Trophoblast cell (in vitro differentiated cells and primary cell): ENCODE measurements around the gene FUBP3.

Experiments used
- DNase-seq, 2 donors: peaks; one replicate each; pipeline ENCODE4 v3.0.0-alpha.2; 2016
- H2AFZ ChIP-seq: 2 replicates; pipeline ENCODE4 v1.6.1; 2013; ENCODE audit warnings: low read length, moderate library complexity, mild to moderate bottlenecking; ENCODE audit not compliant: insufficient read depth, poor library complexity
- H2AK5ac ChIP-seq: 2 replicates; pipeline ENCODE4 v1.6.1; 2013; ENCODE audit warnings: mild to moderate bottlenecking, low read length
- H2BK120ac ChIP-seq: 2 replicates; pipeline ENCODE4 v1.6.1; 2013; ENCODE audit warnings: low read length, mild to moderate bottlenecking, moderate library complexity; ENCODE audit not compliant: insufficient read depth, poor library complexity
- H2BK12ac ChIP-seq: 2 replicates; pipeline ENCODE4 v1.6.1; 2013; ENCODE audit warnings: mild to moderate bottlenecking, low read length, moderate library complexity
- H2BK5ac ChIP-seq: 2 replicates; pipeline ENCODE4 v1.6.1; 2013; ENCODE audit warnings: low read length, low read depth, moderate library complexity, mild to moderate bottlenecking; ENCODE audit not compliant: poor library complexity
- H3K14ac ChIP-seq: 2 replicates; pipeline ENCODE4 v1.6.1; 2013; ENCODE audit warnings: mild to moderate bottlenecking, low read length
- H3K18ac ChIP-seq: 2 replicates; pipeline ENCODE4 v1.6.1; 2013; ENCODE audit warnings: mild to moderate bottlenecking, low read length
- H3K23ac ChIP-seq: 2 replicates; pipeline ENCODE4 v1.6.1; 2013; ENCODE audit warnings: low read length
- H3K27ac ChIP-seq: 2 replicates; pipeline ENCODE4 v1.5.1; 2013; ENCODE audit warnings: low read depth, mild to moderate bottlenecking, inconsistent platforms, low read length, moderate library complexity
- H3K27me3 ChIP-seq: 2 replicates; pipeline ENCODE4 v1.6.1; 2013; ENCODE audit warnings: inconsistent platforms, mild to moderate bottlenecking, low read length, moderate library complexity; ENCODE audit not compliant: insufficient read depth
- H3K36me3 ChIP-seq, 2 experiments: 1 replicate in 1 of 2; 2 replicates in 1 of 2; pipeline ENCODE4 v1.6.1; 2013; ENCODE audit warnings: low read length in 2 of 2, mild to moderate bottlenecking in 2 of 2, moderate library complexity in 1 of 2; ENCODE audit not compliant: insufficient read depth in 2 of 2, control insufficient read depth in 1 of 2
- H3K4ac ChIP-seq: 2 replicates; pipeline ENCODE4 v1.6.1; 2013; ENCODE audit warnings: low read depth, mild to moderate bottlenecking, low read length, moderate library complexity
- H3K4me1 ChIP-seq, 2 experiments: 1 replicate in 1 of 2; 2 replicates in 1 of 2; pipeline ENCODE4 v1.6.1; 2013; ENCODE audit warnings: low read length in 2 of 2, mild to moderate bottlenecking in 2 of 2, moderate library complexity in 1 of 2; ENCODE audit not compliant: insufficient read depth in 2 of 2, control insufficient read depth in 1 of 2
- H3K4me2 ChIP-seq: 2 replicates; pipeline ENCODE4 v1.6.1; 2013; ENCODE audit warnings: inconsistent platforms, mild to moderate bottlenecking, low read length, moderate library complexity
- H3K4me3 ChIP-seq: 2 replicates; pipeline ENCODE4 v1.5.1; 2013; ENCODE audit warnings: mild to moderate bottlenecking, low read depth, low read length, inconsistent platforms
- H3K79me1 ChIP-seq: one replicate; pipeline ENCODE4 v1.6.1; 2013; ENCODE audit warnings: low read length
- H3K79me2 ChIP-seq: 2 replicates; pipeline ENCODE4 v1.6.1; 2013; ENCODE audit warnings: low read length, mild to moderate bottlenecking; ENCODE audit not compliant: control insufficient read depth, insufficient read depth, poor library complexity
- H3K9ac ChIP-seq: 2 replicates; pipeline ENCODE4 v1.6.1; 2013; ENCODE audit warnings: mild to moderate bottlenecking, low read length
- H3K9me3 ChIP-seq: 2 replicates; pipeline ENCODE4 v1.6.1; 2013; ENCODE audit warnings: low read depth, mild to moderate bottlenecking, control low read depth, inconsistent platforms, low read length; ENCODE audit not compliant: insufficient read depth
- H4K12ac ChIP-seq: 2 replicates; pipeline ENCODE4 v1.6.1; 2013; ENCODE audit warnings: low read depth, mild to moderate bottlenecking, low read length, moderate library complexity
- H4K8ac ChIP-seq: 2 replicates; pipeline ENCODE4 v1.6.1; 2013; ENCODE audit warnings: low read depth, mild to moderate bottlenecking, low read length, moderate library complexity
- H4K91ac ChIP-seq: one replicate; pipeline ENCODE4 v1.6.1; 2013; ENCODE audit warnings: low read depth, mild to moderate bottlenecking, low read length, moderate library complexity
- WGBS: extraction: QIAGEN DNeasy Blood & Tissue Kit; methylation state at CpG from one replicate; pipeline ENCODE4 v1.1.7; 2013; ENCODE audit warnings: missing lambda C conversion rate; ENCODE audit not compliant: insufficient read length, insufficient coverage; ENCODE audit errors: extremely low coverage; 5-methylcytosine and 5-hydroxymethylcytosine counted together

The FUBP3 gene

GRCh38 chr9:130638284-130639123 is 59.1 kb downstream of the FUBP3 start:
- Histone ChIP-seq H3K4me3 (no peak overlapping the region), H3K4me1 (no peaks in the 10 kb centered on the region), H2BK12ac (no peak overlapping the region), H3K4me2 (no peak overlapping the region), H4K8ac (no peak overlapping the region), H3K79me2 (no peaks in the 10 kb centered on the region), H2AFZ (no peak overlapping the region), H3K36me3 (peaks cover 38 to 42% of the 10 kb centered on the region in 2 experiments), H3K14ac (no peak overlapping the region), H4K12ac (no peak overlapping the region), H3K18ac (no peak overlapping the region), H3K23ac (no peak overlapping the region), H3K79me1 (no peaks in the 10 kb centered on the region), H2AK5ac (no peak overlapping the region), H2BK5ac (no peak overlapping the region), H4K91ac (no peak overlapping the region), H3K27me3 (no peaks in the 10 kb centered on the region), H3K9me3 (peaks cover 4% of the 10 kb centered on the region), H3K9ac (no peak overlapping the region), H3K4ac (no peak overlapping the region), H3K27ac (no peak overlapping the region), H2BK120ac (no peak overlapping the region)
- WGBS = no CpG with 5 or more reads among the region's 37 CpGs
- no peak for DNase-seq

- Histone ChIP-seq H3K4ac (no peak overlapping the region), H3K27ac (no peak overlapping the region), H3K14ac (no peak overlapping the region), H3K79me1 (no peaks in the 10 kb centered on the region), H4K91ac (no peak overlapping the region), H3K4me2 (no peak overlapping the region), H3K36me3 (peaks cover 30 to 34% of the 10 kb centered on the region in 2 experiments), H3K79me2 (no peaks in the 10 kb centered on the region), H3K4me1 (no peaks in the 10 kb centered on the region), H2BK5ac (no peak overlapping the region), H3K9me3 (peaks cover 4% of the 10 kb centered on the region), H2BK120ac (no peak overlapping the region), H4K8ac (no peak overlapping the region), H2BK12ac (no peak overlapping the region), H3K4me3 (no peak overlapping the region), H2AFZ (no peak overlapping the region), H3K9ac (no peak overlapping the region), H2AK5ac (no peak overlapping the region), H3K23ac (no peak overlapping the region), H3K27me3 (no peaks in the 10 kb centered on the region), H4K12ac (no peak overlapping the region), H3K18ac (no peak overlapping the region)
- 100% methylated on average over 4 of the region's 20 CpGs for WGBS
- DNase-seq = no peak
These were observed 59.9 kb downstream of the FUBP3 start for GRCh38 chr9:130639124-130639765.

GRCh38 chr9:130639866-130640555 is 60.6 kb downstream of the FUBP3 start:
- Histone ChIP-seq H4K8ac (no peak overlapping the region), H3K18ac (no peak overlapping the region), H3K79me1 (no peaks in the 10 kb centered on the region), H3K4me3 (no peak overlapping the region), H2BK120ac (no peak overlapping the region), H2BK5ac (no peak overlapping the region), H3K4ac (no peak overlapping the region), H3K4me1 (no peaks in the 10 kb centered on the region), H3K27ac (no peak overlapping the region), H3K4me2 (no peak overlapping the region), H4K91ac (no peak overlapping the region), H3K9ac (no peak overlapping the region), H3K9me3 (peaks cover 4% of the 10 kb centered on the region), H3K79me2 (no peaks in the 10 kb centered on the region), H2AK5ac (no peak overlapping the region), H3K14ac (no peak overlapping the region), H3K36me3 (peaks cover 23 to 26% of the 10 kb centered on the region in 2 experiments), H4K12ac (no peak overlapping the region), H2AFZ (no peak overlapping the region), H3K27me3 (no peaks in the 10 kb centered on the region), H2BK12ac (no peak overlapping the region), H3K23ac (no peak overlapping the region)
- no peak for DNase-seq
- no CpG with 5 or more reads among the region's 17 CpGs for WGBS

GRCh38 chr9:130640681-130641080 is 61.3 kb downstream of the FUBP3 start:
- no peak overlapping the region for H4K91ac ChIP-seq
- DNase-seq = no peak

More at GRCh38 chr9:130640681-130641080, 61.3 kb downstream of the FUBP3 start:
- Histone ChIP-seq H3K9ac (no peak overlapping the region), H3K27me3 (no peaks in the 10 kb centered on the region), H3K18ac (no peak overlapping the region), H2BK12ac (no peak overlapping the region), H2AK5ac (no peak overlapping the region), H4K12ac (no peak overlapping the region), H3K79me2 (no peaks in the 10 kb centered on the region), H3K79me1 (no peaks in the 10 kb centered on the region), H3K4ac (no peak overlapping the region), H2AFZ (no peak overlapping the region), H3K4me1 (no peaks in the 10 kb centered on the region), H3K9me3 (peaks cover 4% of the 10 kb centered on the region), H3K4me3 (peak overlapping the region; percentile 23), H2BK5ac (no peak overlapping the region), H3K14ac (no peak overlapping the region), H3K4me2 (no peak overlapping the region), H3K36me3 (peaks cover 18 to 20% of the 10 kb centered on the region in 2 experiments), H3K23ac (no peak overlapping the region), H4K8ac (no peak overlapping the region), H2BK120ac (no peak overlapping the region), H3K27ac (no peak overlapping the region)
- no CpG with 5 or more reads among the region's 7 CpGs for WGBS
